Glutamatergic neuron (in vitro differentiated cells): ENCODE data around the gene CPEB4. TPM values are rescaled to one million over a fixed set of nuclear protein-coding genes. Genes with fewer than 3 reads are reported as not detected.

ENCODE experiments used
- DNase-seq: peaks from one replicate; pipeline ENCODE4 v3.0.0; 2022
- H3K27ac Mint-ChIP-seq: one replicate; pipeline ENCODE4 v1.8.0; 2020; ENCODE audit warnings: mild to moderate bottlenecking, mixed read lengths, inconsistent platforms; ENCODE audit not compliant: unreplicated experiment
- H3K27me3 Mint-ChIP-seq: one replicate; pipeline ENCODE4 v1.8.0; 2020; ENCODE audit warnings: mild to moderate bottlenecking, moderate library complexity, mixed read lengths, inconsistent platforms; ENCODE audit not compliant: unreplicated experiment
- H3K36me3 Mint-ChIP-seq: one replicate; pipeline ENCODE4 v1.8.0; 2020; ENCODE audit warnings: mild to moderate bottlenecking, mixed read lengths, inconsistent platforms; ENCODE audit not compliant: unreplicated experiment
- H3K4me1 Mint-ChIP-seq: one replicate; pipeline ENCODE4 v1.8.0; 2020; ENCODE audit warnings: mild to moderate bottlenecking, low read depth, mixed read lengths, inconsistent platforms; ENCODE audit not compliant: unreplicated experiment
- H3K4me3 Mint-ChIP-seq: one replicate; pipeline ENCODE4 v1.8.0; 2020; ENCODE audit warnings: mild to moderate bottlenecking, mixed read lengths, inconsistent platforms; ENCODE audit not compliant: unreplicated experiment
- H3K9me3 Mint-ChIP-seq: one replicate; pipeline ENCODE4 v1.8.0; 2020; ENCODE audit warnings: mild to moderate bottlenecking, moderate library complexity, mixed read lengths, inconsistent platforms; ENCODE audit not compliant: unreplicated experiment
- CTCF ChIP-seq: fragments of 200-600 bp; sonication (generic); IDR thresholded peaks from one replicate; pipeline ENCODE4 v1.5.0; 2021; ENCODE audit not compliant: partially characterized antibody, unreplicated experiment
- total RNA-seq: library from RNA; stranded (reverse); fragmentation: NEBNext Ultra II Directional; extraction: Animal tissue kit (Norgen Biotek cat#: 25700); gene quantifications from one replicate; pipeline ENCODE4 v1.2.1, GENCODE V29; 2021; ENCODE audit not compliant: unreplicated experiment

The CPEB4 gene
- total RNA-seq, 1 donor from 2014 or later: 104 TPM

GRCh38 chr5:173890195-173890991 is 2.2 kb downstream of the CPEB4 start:
- peak; percentile 71 for DNase-seq
- TF ChIP-seq CTCF: no peak
- H3K27me3 Mint-ChIP-seq: peaks cover 17% of the 10 kb centered on the region
- peaks cover 11% of the 10 kb centered on the region for H3K4me1 Mint-ChIP-seq
- peak overlapping the region; percentile 100 for H3K27ac Mint-ChIP-seq
- H3K9me3 Mint-ChIP-seq: peaks cover 16% of the 10 kb centered on the region
- H3K36me3 Mint-ChIP-seq: no peaks in the 10 kb centered on the region
- peak overlapping the region; percentile 96 for H3K4me3 Mint-ChIP-seq

- peak overlapping the region; percentile 96 for H3K4me3 Mint-ChIP-seq
- no peak for TF ChIP-seq CTCF
- peak overlapping the region; percentile 75 for H3K27ac Mint-ChIP-seq
- DNase-seq: no peak
- peaks cover 17% of the 10 kb centered on the region for H3K27me3 Mint-ChIP-seq
- peaks cover 16% of the 10 kb centered on the region for H3K9me3 Mint-ChIP-seq
- H3K36me3 Mint-ChIP-seq: no peaks in the 10 kb centered on the region
- H3K4me1 Mint-ChIP-seq: peaks cover 13% of the 10 kb centered on the region
Observed at GRCh38 chr5:173891308-173892116, 3.4 kb downstream of the CPEB4 start.

- no peak for TF ChIP-seq CTCF
- no peak for DNase-seq
- Mint-ChIP-seq H3K27ac (no peak overlapping the region), H3K4me1 (peaks cover 8% of the 10 kb centered on the region), H3K27me3 (peaks cover 9% of the 10 kb centered on the region), H3K36me3 (no peaks in the 10 kb centered on the region), H3K4me3 (peak overlapping the region; percentile 96), H3K9me3 (peaks cover 6% of the 10 kb centered on the region)
Observed at GRCh38 chr5:173893192-173893561, 5.0 kb downstream of the CPEB4 start.

- DNase-seq: no peak
- H3K27me3 Mint-ChIP-seq: peaks cover 4% of the 10 kb centered on the region
- H3K36me3 Mint-ChIP-seq: no peaks in the 10 kb centered on the region
- H3K4me3 Mint-ChIP-seq: peak overlapping the region; percentile 80
- H3K4me1 Mint-ChIP-seq: peaks cover 14% of the 10 kb centered on the region
- TF ChIP-seq CTCF: no peak
- H3K27ac Mint-ChIP-seq: no peak overlapping the region
- peaks cover 2% of the 10 kb centered on the region for H3K9me3 Mint-ChIP-seq
Observed at GRCh38 chr5:173895401-173896165, 7.4 kb downstream of the CPEB4 start.
